Measurements from ENCODE around the gene LARP4B. TPM values are rescaled to one million over a fixed set of nuclear protein-coding genes. Genes with fewer than 3 reads are reported as not detected.

LARP4B gene
- total and polyA plus RNA-seq, 2 donors (not counting 3 experiments of a cell fraction or from before 2014, with no cell fraction given), result 27.4 to 101 TPM

DNA sequence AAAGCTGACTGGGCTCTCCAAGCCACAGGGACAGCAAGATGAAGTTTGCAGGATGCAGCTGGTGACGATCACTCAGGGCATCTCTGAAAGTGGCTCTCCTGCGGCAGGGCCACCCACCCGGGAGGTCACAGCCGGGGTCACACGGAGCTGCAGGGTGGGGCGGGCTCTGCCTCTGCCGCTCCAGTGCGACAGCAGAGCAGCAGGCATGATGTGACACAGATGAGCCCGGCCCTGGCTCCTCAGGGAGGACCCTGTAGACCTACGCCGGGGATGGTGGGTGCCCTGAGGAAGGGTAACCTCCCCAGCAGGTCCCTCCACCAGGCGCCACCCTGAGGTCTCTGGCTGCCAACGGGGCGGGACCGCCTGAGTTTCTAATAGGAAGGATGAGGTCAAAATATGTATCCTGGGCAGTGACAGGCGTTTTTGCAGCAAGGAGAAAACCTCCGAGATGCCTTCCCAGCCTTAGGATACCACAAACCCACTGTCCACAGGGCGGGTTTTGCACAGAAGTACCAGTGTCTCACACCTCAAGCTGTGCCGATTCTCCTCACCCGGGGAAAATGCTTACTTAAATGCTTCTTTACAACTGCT is 127.2 kb downstream of the LARP4B start:
- Histone ChIP-seq H3K36me3 (ENCODE audit: control insufficient read depth in 2 of 2, extremely low read depth in 1 of 2, insufficient read depth in 2 of 2, low read length in 2 of 2) (peaks cover 2 to 15% of the 10 kb centered on the region in 2 experiments), H3K9me1 (replicated peaks; ENCODE audit: control insufficient read depth, extremely low read depth, insufficient read depth, low read length) (no peaks in the 10 kb centered on the region), H2AFZ (ENCODE audit: low read depth, low read length) (no peak overlapping the region), H3K9me3 (replicated peaks; ENCODE audit: control insufficient read depth, insufficient read depth, low read length) (no peaks in the 10 kb centered on the region), H3K4me3 (replicated peaks in 1 of 3; ENCODE audit: insufficient read depth in 1 of 3, low read depth in 1 of 3, low read length in 3 of 3) (no peak overlapping the region), H3K27ac (ENCODE audit: insufficient read depth, low read depth, low read length) (no peak overlapping the region), H3K4me2 (ENCODE audit: insufficient read depth, low read length) (no peak overlapping the region), H3K9ac (replicated peaks; ENCODE audit: extremely low read depth, insufficient read depth, low read length) (no peak overlapping the region), H3K4me1 (ENCODE audit: control insufficient read depth, extremely low read depth, insufficient read depth, low read length) (no peaks in the 10 kb centered on the region), H3K79me2 (ENCODE audit: control insufficient read depth, insufficient read depth, low read length) (no peaks in the 10 kb centered on the region), H4K20me1 (replicated peaks; ENCODE audit: control insufficient read depth, extremely low read depth, insufficient read depth, low read length) (peaks cover 2% of the 10 kb centered on the region), H3K27me3 (ENCODE audit: control insufficient read depth in 2 of 2, insufficient read depth in 2 of 2, low read length in 2 of 2) (no peaks in the 10 kb centered on the region)
- FAIRE-seq (no peak), DNase-seq (ENCODE audit: low read depth, low spot score) (no peak)
- TF ChIP-seq MYC (IDR thresholded peaks at IDR 0.05; ENCODE audit: low read depth, low read length), result no peak
- TF ChIP-seq, protein P1, sequence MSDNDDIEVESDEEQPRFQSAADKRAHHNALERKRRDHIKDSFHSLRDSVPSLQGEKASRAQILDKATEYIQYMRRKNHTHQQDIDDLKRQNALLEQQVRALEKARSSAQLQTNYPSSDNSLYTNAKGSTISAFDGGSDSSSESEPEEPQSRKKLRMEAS (IDR thresholded peaks at IDR 0.05; ENCODE audit: insufficient read depth, insufficient read length), result no peak
- TF ChIP-seq EZH2 (IDR thresholded peaks at IDR 0.05; ENCODE audit: borderline replicate concordance, low read depth, low read length, severe bottlenecking), result no peak
- no peak for TF ChIP-seq FOS (IDR thresholded peaks at IDR 0.05; ENCODE audit: borderline replicate concordance, insufficient read depth, low read length)
- no peak for TF ChIP-seq POLR2A (IDR thresholded peaks at IDR 0.05; ENCODE audit: low read depth, low read length)
- no peak for TF ChIP-seq CTCF (IDR thresholded peaks at IDR 0.05; ENCODE audit: extremely low read depth in 1 of 2, insufficient read depth in 1 of 2, low read depth in 1 of 2, low read length in 2 of 2)
- no peak for TF ChIP-seq POLR2AphosphoS5 (IDR thresholded peaks at IDR 0.05; ENCODE audit: insufficient read depth, low read depth, low read length)
- no peak for TF ChIP-seq JUN (IDR thresholded peaks at IDR 0.05; ENCODE audit: borderline replicate concordance, insufficient read depth, insufficient read length, low read depth)
- TF ChIP-seq GATA2 (IDR thresholded peaks at IDR 0.05; ENCODE audit: insufficient read depth, insufficient read length, low read depth, low read length), result no peak
- intact Hi-C loops (cut with micrococcal nuclease), result no loop called here
- ChIA-PET POLR2A (no interaction called here), CTCF (interaction anchor here (0.9 kb wide), 1 partner anchor 10 kb away, joined by 3 read pairs; no protein-coding TSS in a partner anchor)
- BruUV-seq (replicated peaks), result no TSS peak
- dilution Hi-C loops (cut with MboI; ENCODE audit: extremely low pct_ligation_motif_present, low sequenced_read_pairs), result no loop called here

All from endothelial cell of umbilical vein (primary cell).